Amygdala (tissue), 56 donors: ENCODE results near the gene CLDN34.

Source experiments
- DNase-seq, 56 donors: peaks; one replicate each; lab custom pipeline; 2025; lab: John Stamatoyannopoulos, UW

Gene CLDN34

DNA sequence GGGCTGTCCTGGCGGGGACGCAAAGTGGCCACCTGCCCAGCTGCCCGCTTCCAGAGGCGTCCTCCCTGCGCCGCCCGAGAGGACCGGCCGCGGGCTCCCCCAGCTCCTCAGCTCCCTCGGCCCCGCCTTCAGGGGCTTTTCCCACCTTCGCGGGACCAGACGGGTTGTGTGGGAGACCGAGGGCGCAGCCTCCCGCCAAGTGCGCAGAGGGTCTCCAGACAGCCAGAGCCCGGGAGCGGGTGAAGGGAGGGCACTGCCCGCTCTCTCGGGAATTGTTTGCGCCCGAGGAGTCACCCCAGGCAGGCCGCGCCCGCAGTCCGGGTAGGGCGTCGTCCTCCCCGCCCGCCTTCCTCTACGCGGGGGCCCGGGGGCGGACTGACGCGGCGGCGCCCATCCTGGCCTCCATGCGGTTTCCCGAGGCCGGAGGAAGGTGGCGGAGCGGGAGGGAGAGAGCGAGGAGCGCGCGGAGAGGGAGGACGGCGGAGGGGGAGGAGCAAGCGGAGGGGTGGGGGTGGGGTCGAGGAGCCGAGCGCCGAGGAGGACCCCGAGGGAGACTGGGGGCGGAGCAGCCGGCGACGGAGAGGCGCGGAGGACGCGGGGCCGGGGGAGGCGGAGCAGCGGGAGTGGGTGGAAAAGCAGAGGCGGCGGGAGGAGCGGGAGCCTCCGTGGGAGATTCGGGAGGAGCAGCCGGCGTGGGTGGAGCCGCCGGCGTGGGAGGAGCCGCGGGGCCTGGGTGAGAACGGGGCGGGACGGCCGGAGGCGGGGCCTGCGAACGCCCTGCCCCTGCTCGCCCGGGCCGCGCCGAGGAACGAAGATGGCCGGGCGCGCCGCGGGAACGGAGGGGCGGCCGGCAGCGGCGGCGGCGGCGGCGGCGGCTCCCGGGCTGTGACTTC, 47.5 kb downstream of the CLDN34 start:
- peak in 55 of 56 donors; percentile 1 to 86 (median 71) for DNase-seq

DNA sequence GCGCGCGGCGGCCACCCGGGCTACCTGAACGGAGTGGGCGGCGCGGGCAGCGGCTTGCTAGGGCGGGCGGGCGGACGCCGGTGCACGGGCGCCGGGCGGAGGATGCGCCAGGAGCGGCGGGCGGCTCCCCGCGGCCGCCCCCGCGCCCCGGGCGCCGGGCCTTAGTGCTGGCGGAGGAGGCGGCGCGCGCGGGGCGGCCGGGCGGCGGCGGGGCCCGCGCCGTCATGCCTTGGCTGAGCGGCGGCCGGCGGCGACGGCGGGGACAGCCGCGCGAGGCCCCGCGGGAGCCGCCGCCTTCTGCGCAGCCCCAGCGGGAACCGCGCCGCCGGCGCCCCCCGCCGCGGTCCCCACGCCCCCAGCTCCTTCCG, 48.2 kb downstream of the CLDN34 start:
- DNase-seq: no peak

DNA sequence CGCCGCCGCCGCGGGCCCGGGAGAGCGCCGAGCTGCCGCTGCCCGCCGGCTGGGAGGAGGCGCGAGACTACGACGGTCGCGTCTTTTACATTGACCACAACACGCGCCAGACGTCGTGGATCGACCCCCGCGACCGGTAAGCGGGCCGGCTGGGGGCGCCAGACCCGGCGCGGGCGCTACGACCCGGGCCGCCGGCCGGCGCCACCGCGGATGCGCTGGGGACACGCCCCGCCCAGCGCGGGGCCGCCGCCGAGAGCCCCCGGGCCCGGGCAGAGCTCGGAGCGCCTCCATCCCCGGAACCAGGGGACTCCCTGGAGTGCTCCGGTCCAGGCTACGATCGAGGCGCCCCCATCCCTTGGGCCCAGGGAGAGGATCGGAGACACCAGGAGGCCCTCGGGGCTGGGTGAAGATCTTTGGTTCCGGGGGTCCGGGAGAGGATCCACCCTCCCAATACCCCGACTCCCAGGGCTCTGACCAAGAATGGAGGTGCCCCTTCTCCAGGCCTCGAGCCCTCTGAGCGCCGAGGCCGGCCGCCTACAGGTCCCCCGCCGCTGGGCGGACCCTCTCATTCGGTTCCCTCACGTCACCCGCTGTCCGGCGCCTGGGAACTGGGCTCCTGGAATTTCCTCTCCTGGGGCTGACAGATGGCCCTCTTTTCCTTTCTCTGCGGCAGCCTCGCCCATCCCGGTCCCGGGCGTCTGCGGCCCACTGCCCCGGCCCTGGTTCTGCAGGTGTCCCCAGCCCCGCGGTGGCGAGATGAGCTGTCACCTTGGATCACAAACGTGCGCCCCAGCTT, 48.8 kb downstream of the CLDN34 start:
- DNase-seq: peak in 17 of 56 donors; percentile 0 to 39 (median 8)

DNA sequence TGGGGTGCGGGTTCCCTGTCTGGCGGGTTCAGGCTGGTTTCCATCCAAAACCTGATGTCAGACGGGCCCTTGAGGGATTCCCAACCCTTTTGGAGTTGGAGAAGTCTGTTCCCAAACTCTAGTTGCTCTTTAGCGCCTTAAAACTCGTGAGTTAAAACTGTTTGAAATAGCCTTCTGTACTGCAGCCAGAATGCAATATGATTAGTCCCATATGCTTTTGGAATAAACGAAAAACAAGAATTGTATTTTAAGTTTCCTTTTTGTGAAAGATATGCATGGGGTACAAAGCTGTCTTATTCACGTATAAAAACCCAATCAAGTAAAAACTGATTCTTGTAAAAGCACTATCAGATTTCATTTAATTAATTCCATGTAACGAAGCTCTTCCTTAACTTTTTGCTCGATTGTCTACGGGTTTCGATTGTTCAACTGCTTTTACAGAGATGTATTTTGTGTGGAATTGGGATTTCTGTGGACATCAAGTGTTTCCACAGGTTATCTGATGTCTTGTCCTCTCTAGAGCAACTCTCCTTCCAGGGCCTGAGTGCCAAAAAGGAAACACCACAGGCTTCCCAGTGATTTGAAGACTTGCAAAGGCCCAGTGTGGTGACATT, 49.5 kb downstream of the CLDN34 start:
- DNase-seq: no peak

DNA sequence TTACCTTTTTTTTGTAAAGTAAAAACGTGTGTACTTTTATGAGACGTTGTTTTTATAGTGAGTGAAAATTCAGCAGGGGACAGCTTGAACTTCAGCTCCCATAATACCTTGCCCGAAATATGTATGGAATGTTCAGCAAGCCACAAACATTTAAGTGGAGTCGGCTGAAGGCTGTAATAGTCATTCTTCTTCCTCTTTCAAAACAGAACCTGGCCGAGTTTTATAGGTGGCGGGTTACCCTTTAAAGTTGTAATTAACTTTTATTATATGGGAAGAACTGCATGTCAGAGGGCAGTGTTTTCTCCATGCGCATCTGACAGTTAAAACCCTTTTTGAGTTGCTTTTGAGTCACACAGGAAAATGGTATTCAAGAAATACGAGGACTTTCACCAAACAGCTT, 50.7 kb downstream of the CLDN34 start:
- DNase-seq: no peak
